Brain microvascular endothelial cell (primary cell): ENCODE measurements around the gene DGCR8.

Experiments
- DNase-seq: peaks from one replicate; pipeline ENCODE4 v3.0.0-alpha.2; 2020
- H3K27ac ChIP-seq: fragments of 250-450 bp; sonication (Bioruptor Pico); 2 replicates; pipeline ENCODE4 v1.5.1; 2020; ENCODE audit warnings: mild to moderate bottlenecking, moderate library complexity
- H3K27me3 ChIP-seq: fragments of 250-450 bp; sonication (Bioruptor Pico); replicated peaks from 2 replicates; pipeline ENCODE4 v1.5.1; 2020; ENCODE audit warnings: mild to moderate bottlenecking
- H3K36me3 ChIP-seq: fragments of 250-450 bp; sonication (Bioruptor Pico); replicated peaks from 2 replicates; pipeline ENCODE4 v1.5.1; 2020; ENCODE audit warnings: mild to moderate bottlenecking
- H3K4me3 ChIP-seq: 2 replicates; pipeline ENCODE4 v1.5.1; 2011; ENCODE audit warnings: low read depth, mild to moderate bottlenecking, control low read depth, low read length, moderate library complexity
- in situ Hi-C: cut with HindIII; loops from 2 replicates; pipeline ENCODE4 v1.10.0; 2017; ENCODE audit warnings: low sequenced_read_pairs, low pct_ligation_motif_present
- TF ChIP-seq, protein P1 (sequence below): IDR thresholded peaks from 2 replicates; pipeline ENCODE4 v1.5.1; 2011; ENCODE audit warnings: low read depth, mild to moderate bottlenecking, moderate library complexity, low read length, control low read depth, inconsistent platforms; ENCODE audit errors: missing control alignments

The DGCR8 gene

DNA sequence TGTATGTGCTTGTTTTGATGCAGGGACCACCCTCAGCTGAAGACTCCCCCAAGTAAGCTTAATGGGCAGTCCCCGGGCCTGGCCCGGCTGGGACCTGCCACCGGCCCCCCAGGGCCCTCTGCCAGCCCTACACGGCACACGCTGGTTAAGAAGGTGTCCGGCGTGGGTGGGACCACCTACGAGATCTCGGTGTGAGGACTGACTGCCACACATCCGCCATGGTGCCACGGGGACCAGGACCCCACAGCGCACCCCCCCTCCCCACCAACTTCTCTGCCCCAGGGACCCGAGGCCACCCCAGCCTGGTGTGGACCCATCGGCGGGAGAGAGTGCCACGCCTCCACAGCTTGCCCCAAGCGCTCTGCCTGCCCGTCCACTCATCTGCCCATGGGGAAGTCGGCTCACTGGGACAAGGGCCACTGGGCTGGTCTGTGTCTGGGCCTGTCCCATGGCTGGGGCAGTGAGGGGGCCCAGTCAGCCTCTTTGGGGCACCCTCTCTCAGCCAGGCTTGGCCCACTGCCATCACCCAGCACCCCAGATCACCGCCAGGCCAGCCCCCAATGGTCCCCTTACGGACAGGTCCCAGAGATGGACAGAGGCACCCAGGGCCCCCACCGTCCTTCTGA, 65.3 kb downstream of the DGCR8 start:
- TF ChIP-seq, protein P1, sequence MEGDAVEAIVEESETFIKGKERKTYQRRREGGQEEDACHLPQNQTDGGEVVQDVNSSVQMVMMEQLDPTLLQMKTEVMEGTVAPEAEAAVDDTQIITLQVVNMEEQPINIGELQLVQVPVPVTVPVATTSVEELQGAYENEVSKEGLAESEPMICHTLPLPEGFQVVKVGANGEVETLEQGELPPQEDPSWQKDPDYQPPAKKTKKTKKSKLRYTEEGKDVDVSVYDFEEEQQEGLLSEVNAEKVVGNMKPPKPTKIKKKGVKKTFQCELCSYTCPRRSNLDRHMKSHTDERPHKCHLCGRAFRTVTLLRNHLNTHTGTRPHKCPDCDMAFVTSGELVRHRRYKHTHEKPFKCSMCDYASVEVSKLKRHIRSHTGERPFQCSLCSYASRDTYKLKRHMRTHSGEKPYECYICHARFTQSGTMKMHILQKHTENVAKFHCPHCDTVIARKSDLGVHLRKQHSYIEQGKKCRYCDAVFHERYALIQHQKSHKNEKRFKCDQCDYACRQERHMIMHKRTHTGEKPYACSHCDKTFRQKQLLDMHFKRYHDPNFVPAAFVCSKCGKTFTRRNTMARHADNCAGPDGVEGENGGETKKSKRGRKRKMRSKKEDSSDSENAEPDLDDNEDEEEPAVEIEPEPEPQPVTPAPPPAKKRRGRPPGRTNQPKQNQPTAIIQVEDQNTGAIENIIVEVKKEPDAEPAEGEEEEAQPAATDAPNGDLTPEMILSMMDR, result no peak
- H3K36me3 ChIP-seq, result peaks cover 13% of the 10 kb centered on the region
- H3K27me3 ChIP-seq, result no peaks in the 10 kb centered on the region
- H3K27ac ChIP-seq, result no peak overlapping the region
- H3K4me3 ChIP-seq, result no peak overlapping the region
- DNase-seq, result no peak
- in situ Hi-C loops, result no loop called here

DNA sequence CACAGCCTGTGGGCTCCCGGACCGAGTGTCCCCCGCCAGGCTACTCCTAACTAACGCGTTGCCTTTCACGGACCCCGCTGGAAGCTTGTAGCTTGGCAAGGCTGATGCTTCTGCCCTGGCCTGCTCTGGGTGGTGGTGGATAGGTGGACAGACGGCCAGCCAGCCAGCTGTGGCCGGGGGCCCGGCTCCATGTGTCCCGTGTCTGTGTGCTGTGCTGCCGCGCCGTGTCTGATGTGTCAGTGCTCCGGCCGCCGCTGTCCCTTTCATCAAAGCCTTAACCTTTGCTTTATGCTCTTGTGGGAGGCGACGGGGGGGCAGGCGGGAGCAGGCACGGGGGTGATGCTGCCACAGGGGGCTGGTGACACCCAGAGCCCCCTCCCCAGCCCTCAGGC, 65.8 kb downstream of the DGCR8 start:
- Histone ChIP-seq H3K4me3 (no peak overlapping the region), H3K27me3 (no peaks in the 10 kb centered on the region), H3K27ac (no peak overlapping the region), H3K36me3 (peaks cover 10% of the 10 kb centered on the region)
- TF ChIP-seq, protein P1, result no peak
- DNase-seq, result no peak
- in situ Hi-C loops, result no loop called here

- in situ Hi-C loops, result no loop called here
- no peak overlapping the region for H3K27ac ChIP-seq
- H3K4me3 ChIP-seq, result no peak overlapping the region
- DNase-seq, result no peak
- no peaks in the 10 kb centered on the region for H3K27me3 ChIP-seq
- H3K36me3 ChIP-seq, result peaks cover 9% of the 10 kb centered on the region
- TF ChIP-seq, protein P1, result no peak
Measured at GRCh38 chr22:20146777-20147176, 66.7 kb downstream of the DGCR8 start.

- H3K4me3 ChIP-seq, result no peak overlapping the region
- DNase-seq, result no peak
- H3K27me3 ChIP-seq, result no peaks in the 10 kb centered on the region
- H3K27ac ChIP-seq, result no peak overlapping the region
- in situ Hi-C loops, result no loop called here
- TF ChIP-seq, protein P1, result no peak
- H3K36me3 ChIP-seq, result peaks cover 9% of the 10 kb centered on the region
Measured at GRCh38 chr22:20147237-20147988, 67.4 kb downstream of the DGCR8 start.

GRCh38 chr22:20148414-20148813, 68.4 kb downstream of the DGCR8 start:
- in situ Hi-C loops, result no loop called here
- Histone ChIP-seq H3K36me3 (peaks cover 2% of the 10 kb centered on the region), H3K27ac (no peak overlapping the region), H3K4me3 (no peak overlapping the region), H3K27me3 (no peaks in the 10 kb centered on the region)
- no peak for DNase-seq
- TF ChIP-seq, protein P1, result no peak
